HG03342 (cell line): Measurements from ENCODE around the gene PNPLA7.
"Not testable (repeated sequence)": the region's sequence is repeated elsewhere in the genome, so short reads cannot be mapped to it uniquely, and the experiment has no call there.

Experiments
- ATAC-seq: cut with Tn5 transposase; IDR thresholded peaks from one replicate; pipeline ENCODE4 v1.9.1; 2021; ENCODE audit warnings: mild to moderate bottlenecking, moderate library complexity; ENCODE audit not compliant: unreplicated experiment

Gene PNPLA7

GRCh38 chr9:137426018-137426681 lies 124.1 kb downstream of the PNPLA7 start:
- ATAC-seq = no peak

DNA sequence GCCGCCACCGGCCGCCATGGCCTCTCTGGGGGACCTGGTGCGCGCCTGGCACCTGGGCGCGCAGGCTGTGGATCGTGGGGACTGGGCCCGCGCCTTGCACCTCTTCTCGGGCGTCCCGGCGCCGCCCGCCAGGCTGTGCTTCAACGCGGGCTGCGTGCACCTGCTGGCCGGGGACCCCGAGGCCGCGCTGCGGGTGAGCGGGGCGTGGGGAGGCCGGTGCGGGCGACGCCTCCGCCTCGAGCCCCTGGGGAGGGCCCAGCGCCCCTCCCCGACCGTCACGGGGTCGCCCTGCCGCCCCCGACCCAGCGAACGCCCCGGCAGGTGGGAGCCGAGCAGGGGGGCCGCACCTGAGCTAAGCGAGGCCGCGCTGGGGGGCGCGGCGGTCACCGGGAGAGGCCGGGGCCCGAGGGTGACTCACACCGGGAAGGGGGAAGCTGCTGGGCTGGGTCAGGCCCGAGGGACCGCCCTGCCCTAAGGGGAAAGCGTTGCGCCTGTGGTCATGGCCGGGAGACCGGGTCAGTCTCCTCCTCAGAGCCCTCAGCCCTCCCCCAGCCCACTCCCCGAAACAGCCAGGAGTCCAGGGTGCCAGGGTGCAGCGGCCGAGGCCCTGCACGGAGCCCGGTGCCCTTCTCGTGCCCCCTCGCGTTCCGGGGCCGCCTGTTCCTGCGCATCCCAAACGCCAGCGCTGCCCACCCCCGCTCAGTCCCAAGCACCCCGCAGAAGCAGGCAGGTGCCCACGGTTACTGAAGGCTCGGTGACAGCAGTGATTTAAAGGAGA lies 126.5 kb downstream of the PNPLA7 start:
- ATAC-seq = peak; percentile 9

DNA sequence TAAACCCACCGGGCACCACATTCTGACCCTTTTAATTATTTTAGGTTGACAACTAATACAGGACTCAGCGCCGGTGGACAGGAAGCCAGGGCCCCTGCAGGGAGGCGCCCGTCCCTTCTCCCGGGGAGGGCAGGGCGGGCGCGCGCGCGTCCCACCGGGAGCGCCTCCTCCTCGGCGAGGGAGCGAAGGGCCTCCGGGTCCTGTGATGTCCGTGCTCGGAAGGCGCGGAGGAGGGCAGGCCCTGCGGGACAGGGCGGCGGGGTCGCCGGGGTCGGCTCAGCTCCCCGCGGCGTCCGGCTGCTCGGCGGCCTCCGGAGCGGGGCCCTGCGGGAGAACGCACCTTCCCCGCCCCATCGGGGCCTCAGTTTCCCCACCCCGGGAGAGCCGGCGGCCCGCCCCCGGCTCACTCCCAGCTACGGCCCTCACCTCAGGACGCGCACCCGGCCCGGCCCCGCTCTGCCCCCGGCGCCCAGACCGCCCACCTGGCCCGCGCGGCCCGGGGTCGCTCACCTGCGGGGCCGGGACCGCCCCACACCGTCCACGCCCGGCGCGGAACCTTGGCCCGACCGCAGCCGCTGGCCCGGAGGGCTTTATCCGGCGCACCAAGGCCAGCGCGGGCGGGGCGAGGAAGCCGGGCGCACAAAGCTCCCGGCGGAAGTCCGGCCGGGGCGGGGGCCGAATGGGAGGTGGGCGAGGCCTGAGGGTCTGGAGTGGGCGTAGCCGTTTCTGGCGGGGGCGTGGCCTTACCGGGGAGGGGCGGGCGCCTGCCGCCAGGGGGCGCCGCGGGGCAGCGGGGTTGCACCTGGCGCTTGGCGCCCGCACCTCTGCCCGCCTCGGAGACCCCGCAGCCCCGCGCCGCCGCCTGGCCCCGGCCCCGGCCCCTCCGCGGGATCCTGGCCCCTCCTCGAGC lies 127.3 kb downstream of the PNPLA7 start, which contains the start of the genes EXD3 and NOXA1:
TSS of gene EXD3 (minus strand) at position 559 of the 910 bp plus-strand sequence. CDS start 27,805 bp downstream, outside the sequence.
TSS of gene NOXA1 (plus strand) at position 790 of the 910 bp plus-strand sequence. CDS start 137 bp downstream, outside the sequence.
- ATAC-seq = peak; percentile 76

DNA sequence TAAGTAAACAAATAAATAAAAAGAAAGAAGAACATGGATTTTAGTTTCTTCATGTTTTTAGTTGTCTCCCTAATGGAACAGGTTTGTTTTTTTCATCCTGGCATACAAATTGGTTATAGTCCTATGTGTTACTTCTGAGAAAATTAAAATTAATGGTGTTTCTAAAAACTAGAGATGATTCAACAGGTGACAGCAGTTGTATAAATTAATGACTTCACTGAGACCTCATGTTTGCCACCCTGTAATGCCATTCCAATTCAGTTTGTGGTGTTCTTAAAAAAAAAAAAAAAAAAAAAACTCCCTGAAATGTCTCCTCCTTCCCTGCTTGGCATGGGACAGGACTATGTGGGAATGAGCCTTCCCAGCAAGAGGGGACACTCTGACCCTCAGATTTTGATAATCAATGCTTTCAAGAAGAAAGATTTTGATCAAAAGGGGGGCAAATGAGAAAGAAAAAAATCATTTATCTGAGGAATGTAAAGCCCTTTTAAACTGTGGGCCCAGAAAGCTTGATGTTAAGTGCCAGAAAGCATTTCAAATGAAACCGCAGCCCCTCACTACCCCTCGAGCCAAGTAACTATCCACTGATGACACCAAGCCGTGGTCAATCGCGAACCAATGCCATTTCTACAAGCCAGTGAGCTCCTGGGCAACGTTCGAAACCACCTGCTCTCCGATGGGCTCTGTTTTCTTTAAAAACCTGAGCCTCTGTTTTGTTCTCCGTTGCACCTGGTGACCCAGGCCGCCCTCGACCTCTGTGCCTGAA lies 128.2 kb downstream of the PNPLA7 start:
- ATAC-seq = no peak

- no peak for ATAC-seq
Measured at GRCh38 chr9:137417161-137418021, 132.8 kb downstream of the PNPLA7 start.

GRCh38 chr9:137416563-137417151 lies 133.5 kb downstream of the PNPLA7 start:
- no peak for ATAC-seq

GRCh38 chr9:137416006-137416562 lies 134.1 kb downstream of the PNPLA7 start:
- ATAC-seq = no peak

- no peak for ATAC-seq
Measured at GRCh38 chr9:137415451-137415850, 134.8 kb downstream of the PNPLA7 start.

DNA sequence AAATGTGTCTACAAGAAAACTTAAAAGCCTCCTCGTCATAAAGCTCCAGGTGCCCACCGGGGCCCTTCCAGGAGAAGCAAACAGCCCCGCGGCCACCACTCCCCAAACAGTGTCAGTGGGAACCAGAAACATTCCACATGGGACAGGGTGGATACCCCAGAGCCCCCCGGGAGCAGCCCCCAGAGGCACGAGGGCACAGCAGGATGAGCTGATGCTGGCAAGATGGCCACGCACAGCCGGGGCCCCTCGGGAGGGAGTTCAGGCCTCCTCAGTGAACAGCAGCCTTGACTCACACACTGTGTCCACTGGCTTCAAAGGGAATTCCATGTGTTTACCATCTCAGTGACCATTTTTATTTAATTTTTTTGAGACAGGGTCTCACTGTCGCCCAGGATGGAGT lies 137.8 kb downstream of the PNPLA7 start:
- ATAC-seq = no peak

DNA sequence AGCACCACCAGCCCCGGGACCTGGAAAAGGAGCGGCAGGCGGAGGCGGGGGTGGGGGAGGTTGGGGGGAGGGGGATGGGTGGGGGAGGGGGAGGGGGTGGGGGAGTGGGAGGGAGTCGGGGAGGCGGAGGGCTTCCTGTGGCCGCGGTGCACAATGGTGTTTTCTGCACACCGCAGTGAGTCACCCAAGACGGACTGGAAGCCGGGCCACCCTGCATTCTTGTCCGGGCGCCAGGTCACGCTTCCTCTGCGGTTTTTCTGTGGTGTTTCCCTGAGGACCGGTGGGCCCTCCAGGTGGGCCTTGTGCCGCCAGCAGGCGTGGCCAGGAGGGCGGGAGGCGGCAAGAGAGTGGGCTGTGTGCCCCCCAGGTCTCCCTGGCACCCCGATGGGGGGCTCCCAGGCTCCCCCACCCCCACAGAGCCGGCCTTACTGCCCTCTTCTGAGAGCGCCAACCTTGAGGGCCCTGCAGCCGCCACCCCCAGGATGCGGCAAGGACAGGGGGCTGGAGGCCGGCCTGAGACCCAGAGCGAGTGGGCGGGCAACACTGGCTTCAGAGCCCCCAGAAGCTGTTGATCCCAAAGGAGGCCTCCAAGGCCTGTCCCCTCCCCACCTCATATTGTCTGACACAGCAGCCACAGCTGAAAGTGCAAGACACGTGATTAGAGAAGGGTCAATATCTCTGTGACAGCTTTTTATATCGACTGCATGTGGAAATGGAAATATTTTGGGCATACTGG lies 138.4 kb downstream of the PNPLA7 start:
- no peak for ATAC-seq

DNA sequence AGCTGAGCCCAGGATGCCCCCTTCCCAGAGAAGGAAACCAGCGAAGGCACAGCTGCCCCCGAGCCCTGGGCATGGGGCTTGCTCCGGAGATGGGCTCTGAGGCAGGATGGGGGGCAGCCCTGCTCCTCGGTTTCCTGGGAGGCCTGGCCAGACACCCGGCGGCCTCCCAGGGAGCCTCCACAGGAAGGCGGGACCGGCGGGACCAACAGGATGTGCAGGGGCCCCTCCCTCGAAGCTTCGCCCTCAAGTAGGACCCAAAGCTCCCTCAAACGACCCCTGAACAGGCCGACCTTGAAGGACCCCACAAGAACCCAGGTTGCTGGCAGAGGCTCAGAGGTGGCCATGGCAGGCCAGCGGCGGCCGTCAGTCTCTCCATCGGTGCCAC lies 138.9 kb downstream of the PNPLA7 start:
- no peak for ATAC-seq

- no peak for ATAC-seq
Measured at GRCh38 chr9:137410891-137411249, 139.3 kb downstream of the PNPLA7 start.

GRCh38 chr9:137410236-137410890 lies 139.8 kb downstream of the PNPLA7 start:
- ATAC-seq = not testable (repeated sequence)
